Dendritic cell treated with granulocyte-macrophage colony-stimulating factor and Interleukin-4, amounts not matched to agents 40 ng/mL and 50 ng/mL, for 4 days (primary cell): ENCODE data around the gene MFSD2A.
A peak's percentile ranks its signal among the peaks of the same experiment; 100 is the strongest.

Source experiments
- H3K27ac Mint-ChIP-seq: one replicate; pipeline ENCODE4 v1.8.0; 2022; ENCODE audit warnings: mild to moderate bottlenecking, mixed read lengths
- H3K27me3 Mint-ChIP-seq: one replicate; pipeline ENCODE4 v1.8.0; 2022; ENCODE audit warnings: mild to moderate bottlenecking, mixed read lengths
- H3K36me3 Mint-ChIP-seq: one replicate; pipeline ENCODE4 v1.8.0; 2022; ENCODE audit warnings: low read depth, mixed read lengths
- H3K4me1 Mint-ChIP-seq: one replicate; pipeline ENCODE4 v1.8.0; 2022; ENCODE audit warnings: low read depth, mixed read lengths
- H3K4me3 Mint-ChIP-seq: one replicate; pipeline ENCODE4 v1.8.0; 2022; ENCODE audit warnings: mild to moderate bottlenecking, moderate library complexity, mixed read lengths
- H3K9me3 Mint-ChIP-seq: one replicate; pipeline ENCODE4 v1.8.0; 2022; ENCODE audit warnings: mixed read lengths
- intact Hi-C: fragments of 100-400 bp; cut with micrococcal nuclease; formaldehyde crosslinking; loops from one replicate; pipeline ENCODE4 v1.15.0; 2022

Gene MFSD2A

GRCh38 chr1:39927538-39927937 lies 27.4 kb upstream of the MFSD2A start:
- no peaks in the 10 kb centered on the region for H3K9me3 Mint-ChIP-seq
- intact Hi-C loops = no loop called here
- H3K36me3 Mint-ChIP-seq = no peaks in the 10 kb centered on the region
- H3K27ac Mint-ChIP-seq = peak overlapping the region; percentile 30
- no peak overlapping the region for H3K4me3 Mint-ChIP-seq
- H3K27me3 Mint-ChIP-seq = peaks cover 5% of the 10 kb centered on the region
- peaks cover 59% of the 10 kb centered on the region for H3K4me1 Mint-ChIP-seq

GRCh38 chr1:39928809-39929587 lies 25.9 kb upstream of the MFSD2A start:
- Mint-ChIP-seq H3K36me3 (no peaks in the 10 kb centered on the region), H3K27me3 (peaks cover 5% of the 10 kb centered on the region), H3K4me1 (peaks cover 71% of the 10 kb centered on the region), H3K27ac (no peak overlapping the region), H3K9me3 (no peaks in the 10 kb centered on the region), H3K4me3 (no peak overlapping the region)
- intact Hi-C loops = no loop called here

- H3K4me1 Mint-ChIP-seq = peaks cover 76% of the 10 kb centered on the region
- H3K27me3 Mint-ChIP-seq = peaks cover 1% of the 10 kb centered on the region
- no peak overlapping the region for H3K4me3 Mint-ChIP-seq
- intact Hi-C loops = loop anchor here (2.0 kb wide), 1 partner anchor 21 kb away; the partner anchor contains the start of gene MFSD2A
- H3K36me3 Mint-ChIP-seq = no peaks in the 10 kb centered on the region
- H3K27ac Mint-ChIP-seq = peak overlapping the region; percentile 69
- no peaks in the 10 kb centered on the region for H3K9me3 Mint-ChIP-seq
Observed at GRCh38 chr1:39933956-39934941, 20.7 kb upstream of the MFSD2A start.

- H3K27ac Mint-ChIP-seq = peak overlapping the region; percentile 78
- intact Hi-C loops = no loop called here
- H3K4me1 Mint-ChIP-seq = peaks cover 74% of the 10 kb centered on the region
- H3K27me3 Mint-ChIP-seq = peaks cover 2% of the 10 kb centered on the region
- peak overlapping the region; percentile 64 for H3K4me3 Mint-ChIP-seq
- no peaks in the 10 kb centered on the region for H3K36me3 Mint-ChIP-seq
- no peaks in the 10 kb centered on the region for H3K9me3 Mint-ChIP-seq
Observed at GRCh38 chr1:39936724-39937491, 18.0 kb upstream of the MFSD2A start.

- intact Hi-C loops = no loop called here
- Mint-ChIP-seq H3K27me3 (peaks cover 2% of the 10 kb centered on the region), H3K9me3 (no peaks in the 10 kb centered on the region), H3K4me1 (peaks cover 64% of the 10 kb centered on the region), H3K4me3 (no peak overlapping the region), H3K27ac (peak overlapping the region; percentile 19), H3K36me3 (no peaks in the 10 kb centered on the region)
Observed at GRCh38 chr1:39938856-39939255, 16.1 kb upstream of the MFSD2A start.

- intact Hi-C loops = no loop called here
- H3K27ac Mint-ChIP-seq = peak overlapping the region; percentile 40
- peaks cover 2% of the 10 kb centered on the region for H3K27me3 Mint-ChIP-seq
- no peaks in the 10 kb centered on the region for H3K9me3 Mint-ChIP-seq
- peaks cover 52% of the 10 kb centered on the region for H3K4me1 Mint-ChIP-seq
- no peak overlapping the region for H3K4me3 Mint-ChIP-seq
- H3K36me3 Mint-ChIP-seq = no peaks in the 10 kb centered on the region
Observed at GRCh38 chr1:39940253-39940652, 14.7 kb upstream of the MFSD2A start.

GRCh38 chr1:39940980-39941871 lies 13.7 kb upstream of the MFSD2A start:
- intact Hi-C loops = no loop called here
- Mint-ChIP-seq H3K36me3 (no peaks in the 10 kb centered on the region), H3K27ac (peak overlapping the region; percentile 40), H3K9me3 (no peaks in the 10 kb centered on the region), H3K27me3 (peaks cover 2% of the 10 kb centered on the region), H3K4me3 (no peak overlapping the region), H3K4me1 (peaks cover 42% of the 10 kb centered on the region)

GRCh38 chr1:39943471-39944290 lies 11.3 kb upstream of the MFSD2A start:
- Mint-ChIP-seq H3K36me3 (no peaks in the 10 kb centered on the region), H3K9me3 (no peaks in the 10 kb centered on the region), H3K4me1 (peaks cover 27% of the 10 kb centered on the region), H3K27me3 (peaks cover 2% of the 10 kb centered on the region), H3K27ac (no peak overlapping the region), H3K4me3 (no peak overlapping the region)
- intact Hi-C loops = no loop called here

- no peak overlapping the region for H3K27ac Mint-ChIP-seq
Observed at GRCh38 chr1:39944410-39945112, 10.4 kb upstream of the MFSD2A start.

GRCh38 chr1:39946216-39946615 lies 8.7 kb upstream of the MFSD2A start:
- Mint-ChIP-seq H3K9me3 (no peaks in the 10 kb centered on the region), H3K36me3 (no peaks in the 10 kb centered on the region), H3K4me3 (no peak overlapping the region), H3K27ac (no peak overlapping the region), H3K27me3 (peaks cover under 1% of the 10 kb centered on the region), H3K4me1 (peaks cover 8% of the 10 kb centered on the region)
- intact Hi-C loops = no loop called here

More at GRCh38 chr1:39944410-39945112, 10.4 kb upstream of the MFSD2A start:
- H3K27me3 Mint-ChIP-seq = peaks cover 2% of the 10 kb centered on the region
- H3K9me3 Mint-ChIP-seq = no peaks in the 10 kb centered on the region
- H3K36me3 Mint-ChIP-seq = no peaks in the 10 kb centered on the region
- peaks cover 21% of the 10 kb centered on the region for H3K4me1 Mint-ChIP-seq
- intact Hi-C loops = no loop called here
- H3K4me3 Mint-ChIP-seq = no peak overlapping the region

GRCh38 chr1:39947260-39947659 lies 7.7 kb upstream of the MFSD2A start:
- Mint-ChIP-seq H3K36me3 (no peaks in the 10 kb centered on the region), H3K27ac (no peak overlapping the region), H3K4me3 (no peak overlapping the region), H3K9me3 (no peaks in the 10 kb centered on the region), H3K27me3 (no peaks in the 10 kb centered on the region), H3K4me1 (peaks cover 7% of the 10 kb centered on the region)
- intact Hi-C loops = no loop called here

- intact Hi-C loops = no loop called here
- H3K27ac Mint-ChIP-seq = no peak overlapping the region
Observed at GRCh38 chr1:39949891-39950290, 5.1 kb upstream of the MFSD2A start.

More at GRCh38 chr1:39949891-39950290, 5.1 kb upstream of the MFSD2A start:
- Mint-ChIP-seq H3K36me3 (no peaks in the 10 kb centered on the region), H3K27me3 (peaks cover 2% of the 10 kb centered on the region), H3K4me1 (peaks cover 23% of the 10 kb centered on the region), H3K4me3 (no peak overlapping the region), H3K9me3 (no peaks in the 10 kb centered on the region)
